HepG2 (cell line): ENCODE data around the gene DNAJC11. TPM values are rescaled to one million over a fixed set of nuclear protein-coding genes. Genes with fewer than 3 reads are reported as not detected.

Source experiments
- ARID2 ChIP-seq: sonication (generic); formaldehyde crosslinking; IDR thresholded peaks from 2 replicates; pipeline ENCODE4 v1.8.1; 2022; ENCODE audit warnings: mild to moderate bottlenecking, missing genetic modification reagents, borderline replicate concordance
- CAMTA2 ChIP-seq: sonication (generic); formaldehyde crosslinking; IDR thresholded peaks from 2 replicates; pipeline ENCODE4 v1.4.0; 2020; ENCODE audit warnings: mild to moderate bottlenecking, missing genetic modification reagents, borderline replicate concordance
- CENPBD1 ChIP-seq: sonication (generic); formaldehyde crosslinking; IDR thresholded peaks from 2 replicates; pipeline ENCODE4 v1.8.0; 2022; ENCODE audit warnings: missing genetic modification reagents, low read depth, mild to moderate bottlenecking, borderline replicate concordance
- FOXP4 ChIP-seq: sonication (generic); formaldehyde crosslinking; IDR thresholded peaks from 2 replicates; pipeline ENCODE4 v1.4.0; 2020; ENCODE audit warnings: missing genetic modification reagents
- MBNL3 ChIP-seq: fragments of 250-450 bp; sonication (Bioruptor Pico); conservative IDR thresholded peaks from 2 replicates; pipeline ENCODE4 v1.8.0; 2022; ENCODE audit warnings: mild to moderate bottlenecking, inconsistent platforms
- NCOA1 ChIP-seq: sonication (generic); formaldehyde crosslinking; IDR thresholded peaks from 2 replicates; pipeline ENCODE4 v1.9.0; 2021; ENCODE audit warnings: missing genetic modification reagents
- NFIB ChIP-seq: sonication (generic); formaldehyde crosslinking; IDR thresholded peaks from 2 replicates; pipeline ENCODE4 v1.9.0; 2021; ENCODE audit warnings: missing genetic modification reagents, mild to moderate bottlenecking, borderline replicate concordance
- PHB2 ChIP-seq: fragments of 450-650 bp; IDR thresholded peaks from 2 replicates; pipeline ENCODE4 v1.6.1; 2018; ENCODE audit not compliant: partially characterized antibody
- PREB ChIP-seq: sonication (generic); formaldehyde crosslinking; IDR thresholded peaks from 2 replicates; pipeline ENCODE4 v1.4.0; 2020; ENCODE audit warnings: missing genetic modification reagents
- SALL1 ChIP-seq: sonication (generic); formaldehyde crosslinking; IDR thresholded peaks from 2 replicates; pipeline ENCODE4 v1.8.0; 2022; ENCODE audit warnings: mild to moderate bottlenecking, missing genetic modification reagents
- TFDP1 ChIP-seq: IDR thresholded peaks from 2 replicates; pipeline ENCODE4 v1.6.1; 2016; ENCODE audit warnings: missing compliant biosample characterization, missing genetic modification reagents, borderline replicate concordance
- WIZ ChIP-seq: sonication (generic); formaldehyde crosslinking; IDR thresholded peaks from 2 replicates; pipeline ENCODE4 v1.5.1; 2020; ENCODE audit warnings: mild to moderate bottlenecking, missing genetic modification reagents
- ZNF33B ChIP-seq: sonication (generic); formaldehyde crosslinking; IDR thresholded peaks from 2 replicates; pipeline ENCODE4 v1.5.1; 2020; ENCODE audit warnings: mild to moderate bottlenecking, missing genetic modification reagents
- ZNF431 ChIP-seq: sonication (generic); formaldehyde crosslinking; IDR thresholded peaks from 2 replicates; pipeline ENCODE4 v1.9.0; 2022; ENCODE audit warnings: missing genetic modification reagents, low read depth, mild to moderate bottlenecking, borderline replicate concordance
- ZNF761 ChIP-seq: sonication (generic); formaldehyde crosslinking; conservative IDR thresholded peaks from 2 replicates; pipeline ENCODE4 v1.4.0; 2020; ENCODE audit warnings: mild to moderate bottlenecking, missing genetic modification reagents
- ZSCAN20 ChIP-seq: sonication (generic); formaldehyde crosslinking; IDR thresholded peaks from 2 replicates; pipeline ENCODE4 v1.4.0; 2020; ENCODE audit warnings: missing genetic modification reagents, mild to moderate bottlenecking, borderline replicate concordance
- ZSCAN9 ChIP-seq: IDR thresholded peaks from 2 replicates; pipeline ENCODE4 v1.6.1; 2016; ENCODE audit warnings: borderline replicate concordance
- polyA plus RNA-seq, 8 experiments: library from polyadenylated mRNA; depleted of rRNA in 3 of 8; stranded (reverse) in 7 of 8; unstranded in 1 of 8; fragments of >200 nt; fragmentation: Illumina TruSeq in 4 of 8; extraction: Trizol in 4 of 8; gene quantifications; 2 replicates each; pipeline versions ENCODE4 v1.2.1 to v1.2.3, GENCODE V29; 2011 to 2016; ENCODE audit warnings: low read depth in 4 of 8, missing spikeins in 1 of 8, mixed read lengths in 1 of 8; ENCODE audit not compliant: insufficient read depth in 1 of 8
- total RNA-seq, 5 experiments: library from RNA; depleted of rRNA; stranded (reverse); fragments of >200 nt; fragmentation: Illumina TruSeq; extraction: Trizol; gene quantifications; 2 replicates each; pipeline ENCODE4 v1.2.3, GENCODE V29; 2016; ENCODE audit warnings: low read depth in 1 of 5
- TF ChIP-seq, protein P1 (sequence below): sonication (generic); formaldehyde crosslinking; IDR thresholded peaks from 2 replicates; pipeline ENCODE4 v1.8.0; 2022; ENCODE audit warnings: mild to moderate bottlenecking, missing genetic modification reagents, borderline replicate concordance
- TF ChIP-seq, protein P2 (sequence below): sonication (generic); formaldehyde crosslinking; IDR thresholded peaks from 2 replicates; pipeline ENCODE4 v1.4.0; 2020; ENCODE audit warnings: missing genetic modification reagents
- TF ChIP-seq, protein P3 (sequence below): sonication (generic); formaldehyde crosslinking; conservative IDR thresholded peaks from 2 replicates; pipeline ENCODE4 v1.8.0; 2022; ENCODE audit warnings: missing genetic modification reagents

DNAJC11 gene
- total and polyA plus RNA-seq, 2 of the 13 experiments (the other 11 are each of a cell fraction or from before 2014, with no cell fraction given) = 25.1 to 47.6 TPM

GRCh38 chr1:6602669-6603237 lies 98.9 kb downstream of the DNAJC11 start, which contains the start of gene KLHL21 (continued):
- TF ChIP-seq, protein P1, sequence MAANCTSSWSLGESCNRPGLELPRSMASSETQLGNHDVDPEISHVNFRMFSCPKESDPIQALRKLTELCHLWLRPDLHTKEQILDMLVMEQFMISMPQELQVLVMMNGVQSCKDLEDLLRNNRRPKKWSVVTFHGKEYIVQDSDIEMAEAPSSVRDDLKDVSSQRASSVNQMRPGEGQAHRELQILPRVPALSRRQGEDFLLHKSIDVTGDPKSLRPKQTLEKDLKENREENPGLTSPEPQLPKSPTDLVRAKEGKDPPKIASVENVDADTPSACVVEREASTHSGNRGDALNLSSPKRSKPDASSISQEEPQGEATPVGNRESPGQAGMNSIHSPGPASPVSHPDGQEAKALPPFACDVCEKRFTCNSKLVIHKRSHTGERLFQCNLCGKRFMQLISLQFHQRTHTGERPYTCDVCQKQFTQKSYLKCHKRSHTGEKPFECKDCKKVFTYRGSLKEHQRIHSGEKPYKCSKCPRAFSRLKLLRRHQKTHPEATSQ (CRISPR knock-in tag) = peak; percentile 48; the same call in 1 of the 2 replicates
- TF ChIP-seq, protein P2, sequence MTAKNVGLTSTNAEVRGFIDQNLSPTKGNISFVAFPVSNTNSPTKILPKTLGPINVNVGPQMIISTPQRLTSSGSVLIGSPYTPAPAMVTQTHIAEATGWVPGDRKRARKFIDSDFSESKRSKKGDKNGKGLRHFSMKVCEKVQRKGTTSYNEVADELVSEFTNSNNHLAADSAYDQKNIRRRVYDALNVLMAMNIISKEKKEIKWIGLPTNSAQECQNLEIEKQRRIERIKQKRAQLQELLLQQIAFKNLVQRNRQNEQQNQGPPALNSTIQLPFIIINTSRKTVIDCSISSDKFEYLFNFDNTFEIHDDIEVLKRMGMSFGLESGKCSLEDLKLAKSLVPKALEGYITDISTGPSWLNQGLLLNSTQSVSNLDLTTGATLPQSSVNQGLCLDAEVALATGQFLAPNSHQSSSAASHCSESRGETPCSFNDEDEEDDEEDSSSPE (CRISPR knock-in tag) = peak; percentile 18; the same call in 1 of the 2 replicates
- TF ChIP-seq ZSCAN20 (CRISPR knock-in tag) (no peak; the same call in 1 of the 2 replicates), CENPBD1 (CRISPR knock-in tag) (no peak), CAMTA2 (CRISPR knock-in tag) (no peak), WIZ (CRISPR knock-in tag) (no peak), ZNF431 (CRISPR knock-in tag) (no peak), MBNL3 (CRISPR knock-in tag) (no peak), NFIB (no peak), PHB2 (no peak), ARID2 (CRISPR knock-in tag) (0 out of 2 replicates have a peak, but pooled peaks have one; percentile 36), SALL1 (peak; percentile 67; the same call in 1 of the 2 replicates), ZNF761 (CRISPR knock-in tag) (0 out of 2 replicates have a peak, but pooled peaks have one; percentile 66), FOXP4 (CRISPR knock-in tag) (peak; percentile 17; the same call in 1 of the 2 replicates), PREB (CRISPR knock-in tag) (no peak), ZSCAN9 (no peak; the same call in 1 of the 2 replicates), ZNF33B (CRISPR knock-in tag) (no peak), TFDP1 (CRISPR knock-in tag) (peak; percentile 46; the same call in 1 of the 2 replicates), NCOA1 (CRISPR knock-in tag) (no peak)
- TF ChIP-seq, protein P3, sequence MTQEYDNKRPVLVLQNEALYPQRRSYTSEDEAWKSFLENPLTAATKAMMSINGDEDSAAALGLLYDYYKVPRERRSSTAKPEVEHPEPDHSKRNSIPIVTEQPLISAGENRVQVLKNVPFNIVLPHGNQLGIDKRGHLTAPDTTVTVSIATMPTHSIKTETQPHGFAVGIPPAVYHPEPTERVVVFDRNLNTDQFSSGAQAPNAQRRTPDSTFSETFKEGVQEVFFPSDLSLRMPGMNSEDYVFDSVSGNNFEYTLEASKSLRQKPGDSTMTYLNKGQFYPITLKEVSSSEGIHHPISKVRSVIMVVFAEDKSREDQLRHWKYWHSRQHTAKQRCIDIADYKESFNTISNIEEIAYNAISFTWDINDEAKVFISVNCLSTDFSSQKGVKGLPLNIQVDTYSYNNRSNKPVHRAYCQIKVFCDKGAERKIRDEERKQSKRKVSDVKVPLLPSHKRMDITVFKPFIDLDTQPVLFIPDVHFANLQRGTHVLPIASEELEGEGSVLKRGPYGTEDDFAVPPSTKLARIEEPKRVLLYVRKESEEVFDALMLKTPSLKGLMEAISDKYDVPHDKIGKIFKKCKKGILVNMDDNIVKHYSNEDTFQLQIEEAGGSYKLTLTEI = no peak
